Measurements from ENCODE around the gene MAML3.

DNA sequence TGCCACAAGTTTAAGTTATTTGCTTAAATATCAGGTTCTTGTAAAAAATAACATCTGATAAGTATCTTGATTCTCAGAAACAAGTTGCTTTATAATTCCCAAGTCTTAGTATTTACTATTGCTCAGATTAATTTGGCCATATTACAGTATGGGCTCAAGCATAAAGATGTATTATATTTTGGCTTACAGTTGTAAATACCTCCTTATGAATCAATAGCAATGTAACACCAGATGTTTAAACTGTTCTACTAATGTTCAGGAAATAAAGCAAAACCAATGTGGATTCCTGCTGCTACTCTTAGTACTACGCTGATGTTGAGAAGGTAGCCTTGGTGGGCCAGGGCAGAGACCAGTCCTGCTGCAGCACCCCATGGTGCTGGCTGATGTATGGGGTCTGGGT is 385.6 kb downstream of the MAML3 start:
- TF ChIP-seq, protein P1, sequence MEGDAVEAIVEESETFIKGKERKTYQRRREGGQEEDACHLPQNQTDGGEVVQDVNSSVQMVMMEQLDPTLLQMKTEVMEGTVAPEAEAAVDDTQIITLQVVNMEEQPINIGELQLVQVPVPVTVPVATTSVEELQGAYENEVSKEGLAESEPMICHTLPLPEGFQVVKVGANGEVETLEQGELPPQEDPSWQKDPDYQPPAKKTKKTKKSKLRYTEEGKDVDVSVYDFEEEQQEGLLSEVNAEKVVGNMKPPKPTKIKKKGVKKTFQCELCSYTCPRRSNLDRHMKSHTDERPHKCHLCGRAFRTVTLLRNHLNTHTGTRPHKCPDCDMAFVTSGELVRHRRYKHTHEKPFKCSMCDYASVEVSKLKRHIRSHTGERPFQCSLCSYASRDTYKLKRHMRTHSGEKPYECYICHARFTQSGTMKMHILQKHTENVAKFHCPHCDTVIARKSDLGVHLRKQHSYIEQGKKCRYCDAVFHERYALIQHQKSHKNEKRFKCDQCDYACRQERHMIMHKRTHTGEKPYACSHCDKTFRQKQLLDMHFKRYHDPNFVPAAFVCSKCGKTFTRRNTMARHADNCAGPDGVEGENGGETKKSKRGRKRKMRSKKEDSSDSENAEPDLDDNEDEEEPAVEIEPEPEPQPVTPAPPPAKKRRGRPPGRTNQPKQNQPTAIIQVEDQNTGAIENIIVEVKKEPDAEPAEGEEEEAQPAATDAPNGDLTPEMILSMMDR (IDR thresholded peaks at IDR 0.05) = no peak
- TF ChIP-seq POLR2A (IDR thresholded peaks at IDR 0.05) = no peak

All from transverse colon (tissue), 3 donors.